ENCODE measurements around the gene FAM151B. TPM values are rescaled to one million over a fixed set of nuclear protein-coding genes. Genes with fewer than 3 reads are reported as not detected.

FAM151B gene
- total RNA-seq, 1 experiment from 2014 or later: 0.72 TPM

GRCh38 chr5:80483636-80484232 lies 4.2 kb upstream of the FAM151B start:
- Histone ChIP-seq H3K18ac (ENCODE audit: insufficient read length, low read depth, low read length) (no peak overlapping the region), H4K20me1 (ENCODE audit: control insufficient read depth, insufficient read depth, insufficient read length) (no peaks in the 10 kb centered on the region), H3K4me2 (ENCODE audit: insufficient read depth, insufficient read length, low read length) (no peak overlapping the region), H3K79me2 (ENCODE audit: insufficient read depth, low read length) (no peaks in the 10 kb centered on the region), H3K4ac (ENCODE audit: low read depth, low read length) (no peak overlapping the region), H2BK12ac (ENCODE audit: insufficient read length, low read depth, low read length) (no peak overlapping the region), H3K23me2 (ENCODE audit: insufficient read length, low read depth, low read length, poor library complexity, severe bottlenecking) (no peaks in the 10 kb centered on the region), H4K8ac (replicated peaks; ENCODE audit: insufficient read length, low read depth, low read length) (no peak overlapping the region), H4K5ac (ENCODE audit: insufficient read length, low read depth, low read length) (no peak overlapping the region), H3K9me3 (ENCODE audit: control insufficient read depth, low read depth, low read length) (no peaks in the 10 kb centered on the region), H3K23ac (ENCODE audit: insufficient read length, low read depth, low read length) (no peak overlapping the region), H3K27ac (ENCODE audit: insufficient read length, low read depth, low read length) (no peak overlapping the region), H4K91ac (ENCODE audit: insufficient read length, low read depth, low read length) (no peak overlapping the region), H3K27me3 (ENCODE audit: insufficient read depth, low read length) (no peaks in the 10 kb centered on the region), H3K4me1 (ENCODE audit: insufficient read depth, low read length) (no peaks in the 10 kb centered on the region), H3T11ph (ENCODE audit: low read length) (no peak overlapping the region), H2BK15ac (ENCODE audit: low read depth, low read length) (no peak overlapping the region), H2AK5ac (ENCODE audit: insufficient read length, low read length) (no peak overlapping the region), H2BK20ac (ENCODE audit: low read depth, low read length, poor library complexity, severe bottlenecking) (no peak overlapping the region), H2BK5ac (ENCODE audit: insufficient read length, low read length) (no peak overlapping the region), H3K14ac (ENCODE audit: insufficient read depth, low read length) (no peak overlapping the region), H2BK120ac (ENCODE audit: low read depth, low read length, poor library complexity, severe bottlenecking) (no peak overlapping the region), H3K79me1 (ENCODE audit: insufficient read depth, low read depth, low read length, poor library complexity, severe bottlenecking) (no peaks in the 10 kb centered on the region), H3K9ac (ENCODE audit: extremely low read depth, insufficient read length, low read length) (no peak overlapping the region), H2AFZ (ENCODE audit: low read length) (no peak overlapping the region), H3K56ac (ENCODE audit: insufficient read length, low read depth, low read length) (no peak overlapping the region)
- no peak for TF ChIP-seq CTCF (conservative IDR thresholded peaks at IDR 0.05)
- DNase-seq: no peak
- peaks cover 24 to 65% (median 50%) of the 10 kb centered on the region in 3 experiments for H3K36me3 Mint-ChIP-seq (ENCODE audit: insufficient read depth in 1 of 3, low read depth in 3 of 3)
- H3K9me3 Mint-ChIP-seq: peaks cover 22 to 36% of the 10 kb centered on the region in 2 experiments
- no CpG with 5 or more reads among the region's 3 CpGs for WGBS (ENCODE audit: extremely low coverage, insufficient read length, low lambda C conversion rate)
- peaks cover 15 to 22% of the 10 kb centered on the region in 2 experiments for H3K4me1 Mint-ChIP-seq
- H3K4me3 Mint-ChIP-seq: no peak overlapping the region
- H3K27ac Mint-ChIP-seq: no peak overlapping the region
- H3K27me3 Mint-ChIP-seq (ENCODE audit: low read depth): no peaks in the 10 kb centered on the region
